Stimulated activated CD4-positive, alpha-beta T cell treated with anti-CD3 and anti-CD28 coated beads, Interleukin-1b, Interleukin-23, amount 100 ng/mL, for 1 hour (primary cell): Measurements from ENCODE around the gene MCM9.
A peak's percentile ranks its signal among the peaks of the same experiment; 100 is the strongest.

Experiments used
- DNase-seq, 2 donors: peaks; one replicate each; pipeline ENCODE4 v3.0.0-alpha.2; 2020; ENCODE audit warnings: low read depth in 2 of 2

The MCM9 gene

DNA sequence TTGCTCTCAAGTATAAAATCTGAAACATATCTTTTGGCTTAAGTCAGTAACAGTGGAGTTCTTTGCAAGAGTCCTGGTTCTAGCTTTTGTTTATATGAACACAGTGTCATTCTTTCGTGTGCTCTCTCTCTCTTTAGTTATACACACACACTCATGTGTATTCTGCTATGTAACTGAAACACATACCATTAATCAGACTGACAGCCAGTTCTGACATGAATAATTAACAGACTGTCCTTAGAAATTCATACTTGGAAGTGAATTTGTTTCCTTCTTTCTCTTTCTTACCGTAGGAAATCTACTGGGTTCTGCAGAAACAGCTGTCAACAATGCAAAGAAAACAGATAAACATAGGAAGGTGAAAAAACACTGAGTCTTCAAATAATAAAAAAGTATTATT is 2.5 kb downstream of the MCM9 start:
- no peak for DNase-seq

DNA sequence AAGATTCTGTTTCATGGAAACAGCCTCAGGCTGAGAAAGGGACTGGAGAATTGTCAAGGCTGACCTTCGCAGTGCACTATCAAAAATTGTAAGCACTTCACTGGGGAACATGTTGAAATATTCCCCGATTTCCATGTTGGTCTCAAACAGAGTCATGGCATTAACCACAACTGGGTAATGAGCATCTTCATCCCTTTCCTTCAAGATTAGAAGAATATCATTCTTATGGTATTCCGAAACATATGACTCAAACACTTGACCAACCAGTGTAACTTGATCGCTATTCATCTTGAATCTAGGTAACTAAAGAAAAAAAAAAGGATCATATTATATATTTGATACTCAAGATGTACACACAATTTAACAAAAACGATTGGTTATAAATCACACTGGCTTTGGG is 3.5 kb downstream of the MCM9 start:
- DNase-seq: no peak

DNA sequence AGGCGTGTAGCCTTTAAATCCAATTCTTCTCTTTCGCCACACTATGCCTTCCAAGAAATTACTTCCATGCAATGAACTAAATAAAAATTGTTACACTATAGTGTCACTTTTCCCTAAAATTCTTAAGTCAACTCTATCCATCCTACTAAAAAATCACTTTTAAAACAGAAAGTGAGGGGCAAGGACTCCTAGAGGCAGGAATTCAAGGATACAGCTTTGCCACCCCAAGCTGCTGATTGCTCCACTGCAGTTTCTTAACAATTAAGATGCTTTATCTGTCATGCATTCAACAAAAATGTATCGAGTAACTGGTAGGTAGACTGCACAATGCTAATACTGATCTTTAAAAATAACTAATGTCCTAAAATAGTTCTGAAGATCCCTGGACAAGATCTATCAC is 4.3 kb downstream of the MCM9 start:
- DNase-seq: no peak

DNA sequence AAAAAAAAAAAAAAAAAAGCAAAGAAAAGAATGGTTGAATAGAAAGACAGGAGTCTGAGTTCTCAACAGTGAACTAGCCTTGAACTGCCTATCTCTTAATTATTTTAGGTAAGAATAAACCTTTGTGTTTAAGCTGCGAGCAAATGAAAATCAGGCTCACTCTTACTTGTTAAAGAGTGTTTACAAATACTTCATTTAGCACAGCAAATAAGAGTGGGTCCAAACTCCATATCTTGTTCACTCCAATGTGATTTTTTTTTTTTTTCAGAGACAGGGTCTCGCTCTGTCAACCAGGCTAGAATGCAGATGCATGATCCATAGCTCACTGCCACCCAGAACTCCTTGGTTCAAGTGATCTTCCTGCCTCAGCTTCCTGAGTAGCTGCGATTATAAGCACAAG is 11.9 kb downstream of the MCM9 start:
- no peak for DNase-seq

DNA sequence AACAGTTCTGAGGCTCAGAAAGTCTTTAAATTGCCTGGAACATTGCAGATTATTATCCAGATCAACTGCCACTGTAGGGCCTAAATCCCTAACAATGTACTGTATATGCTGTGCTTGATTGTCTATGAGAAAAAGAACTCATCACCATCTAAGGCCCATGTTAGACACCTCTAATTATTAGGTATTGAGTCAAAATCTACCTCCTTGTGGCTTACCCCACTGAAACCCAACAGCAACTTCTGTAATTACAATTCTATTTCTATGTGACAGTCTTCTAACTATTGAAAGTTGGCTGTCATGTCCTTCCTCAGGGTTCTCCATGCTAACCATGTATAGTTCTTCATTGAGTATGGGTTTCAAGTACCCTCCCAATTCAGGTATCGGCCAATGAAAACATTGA is 13.9 kb downstream of the MCM9 start:
- no peak for DNase-seq

DNA sequence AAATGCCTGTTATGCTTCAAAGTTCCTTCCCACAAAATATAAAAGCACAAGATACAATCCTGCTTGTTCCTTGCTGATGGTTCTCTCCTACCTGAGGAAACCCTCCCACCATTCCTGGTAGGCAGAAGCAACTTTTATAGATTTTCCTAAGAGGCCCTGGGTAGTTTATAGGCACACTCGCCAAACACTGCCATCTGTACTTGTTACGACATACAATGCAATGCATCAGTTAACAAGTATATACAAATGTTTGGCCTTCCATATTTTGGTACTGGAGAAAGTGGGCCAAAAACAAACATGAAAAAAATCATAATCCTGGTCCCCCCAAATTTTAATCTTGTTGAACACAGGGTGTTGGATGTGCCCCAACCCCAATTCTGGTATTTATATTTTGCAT is 16.6 kb downstream of the MCM9 start:
- DNase-seq: no peak

DNA sequence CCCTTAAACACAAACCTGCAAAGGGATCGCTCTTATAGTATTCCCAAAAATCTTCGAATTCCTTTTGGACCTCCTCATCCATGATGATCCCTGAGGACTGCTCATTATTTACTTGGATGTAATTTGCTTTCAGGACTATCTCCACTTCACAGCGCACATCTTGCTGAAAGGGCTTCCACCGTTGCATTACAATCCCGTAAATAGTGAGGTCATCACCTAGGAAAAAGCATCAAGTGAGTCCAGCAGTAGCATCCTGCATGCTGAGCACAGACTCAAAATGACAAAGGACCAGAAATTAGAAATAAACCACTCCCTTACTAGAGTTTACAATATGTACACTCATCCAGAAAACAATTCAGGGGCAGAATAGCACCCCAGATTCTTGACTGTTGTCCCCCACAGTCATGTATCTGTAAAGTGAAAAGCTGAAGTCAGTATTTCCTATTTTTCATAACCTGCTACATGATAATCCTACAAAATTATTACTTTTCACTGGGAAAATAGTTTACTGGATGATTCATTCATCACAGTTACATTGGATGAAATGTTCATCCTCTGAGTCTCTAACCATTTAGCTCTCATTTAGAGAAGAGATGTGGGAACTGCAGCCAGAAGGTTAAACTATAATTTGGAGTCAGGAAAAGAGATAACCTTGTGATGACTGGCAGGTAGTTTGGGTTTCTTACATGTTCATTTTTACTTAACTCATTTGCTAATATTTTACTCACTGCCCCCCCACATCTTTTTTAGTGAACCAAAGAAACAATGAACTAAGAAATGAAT is 17.2 kb downstream of the MCM9 start:
- no peak for DNase-seq

DNA sequence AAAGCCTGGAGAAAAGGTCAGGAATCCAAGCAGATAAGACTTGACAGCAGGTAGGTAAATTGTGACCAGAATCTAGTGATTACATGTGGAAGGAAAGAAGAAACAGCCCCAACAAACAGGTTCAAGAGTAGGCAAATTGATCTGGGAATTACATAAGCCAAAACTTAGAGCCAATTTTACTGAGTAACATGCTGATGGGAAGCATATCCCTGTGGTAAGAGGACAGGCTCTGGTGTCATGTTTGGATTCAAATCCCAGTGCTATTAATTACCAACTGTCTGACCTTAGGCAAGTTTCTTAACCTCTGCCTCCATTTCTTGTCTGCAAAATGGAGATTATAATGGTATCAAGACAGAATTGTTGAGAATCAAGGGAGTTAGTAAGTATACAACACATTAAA is 20.4 kb downstream of the MCM9 start:
- DNase-seq: no peak

DNA sequence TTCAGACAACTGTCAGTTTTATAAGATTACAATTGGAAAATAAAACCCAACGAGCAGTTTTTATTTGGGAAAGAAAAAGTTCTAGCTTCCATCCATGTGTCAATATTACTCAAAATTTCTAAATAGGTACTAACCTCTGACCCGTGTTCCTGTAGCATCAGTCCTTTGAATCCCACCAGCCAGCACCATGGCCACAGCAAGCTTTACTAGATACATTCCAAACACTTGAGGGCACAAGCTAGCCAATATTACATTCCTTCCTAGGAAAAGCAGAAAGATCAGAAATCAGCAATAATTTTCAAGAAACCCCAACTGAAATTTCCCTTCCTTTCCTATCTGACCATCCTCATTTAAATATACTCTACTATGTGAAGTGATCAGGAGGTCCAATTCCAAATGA is 21.8 kb downstream of the MCM9 start:
- no peak for DNase-seq

DNA sequence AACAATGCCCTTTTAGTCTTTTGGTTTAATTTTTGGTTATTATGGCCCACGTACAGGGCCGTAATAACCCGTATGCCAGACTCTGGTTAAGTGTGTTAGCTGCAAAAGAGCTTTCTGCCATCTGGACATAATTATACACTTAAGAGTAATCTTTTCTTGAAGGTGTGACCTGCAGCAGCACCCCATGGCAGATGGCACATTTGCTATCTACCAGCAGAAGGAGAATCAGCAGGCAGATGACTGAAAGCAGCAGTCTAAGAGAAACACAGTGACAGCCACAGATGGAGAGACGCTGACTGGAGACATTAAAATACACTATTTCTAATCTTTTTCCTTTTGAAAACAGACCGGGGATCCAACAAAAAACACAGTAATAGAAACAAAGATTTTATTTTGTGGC is 22.3 kb downstream of the MCM9 start:
- DNase-seq: no peak

DNA sequence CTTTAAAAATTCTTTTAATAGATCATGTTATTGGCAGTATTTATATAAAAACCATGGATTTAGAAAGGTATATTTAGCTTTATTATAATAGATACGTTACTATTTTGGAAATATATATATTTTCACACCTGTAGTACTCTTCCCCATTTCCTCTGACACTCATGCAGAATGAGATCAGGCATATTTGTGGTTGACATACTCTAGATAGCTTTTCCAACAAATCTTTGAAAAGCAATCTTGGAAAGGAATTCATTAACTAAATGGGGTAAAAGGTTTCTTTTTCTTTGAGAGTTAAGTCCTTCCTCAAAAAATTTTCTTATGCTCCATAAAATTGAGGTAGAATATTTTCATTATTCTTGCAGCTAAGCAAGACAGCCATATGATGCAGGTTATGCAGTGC is 26.5 kb downstream of the MCM9 start:
- DNase-seq: no peak

DNA sequence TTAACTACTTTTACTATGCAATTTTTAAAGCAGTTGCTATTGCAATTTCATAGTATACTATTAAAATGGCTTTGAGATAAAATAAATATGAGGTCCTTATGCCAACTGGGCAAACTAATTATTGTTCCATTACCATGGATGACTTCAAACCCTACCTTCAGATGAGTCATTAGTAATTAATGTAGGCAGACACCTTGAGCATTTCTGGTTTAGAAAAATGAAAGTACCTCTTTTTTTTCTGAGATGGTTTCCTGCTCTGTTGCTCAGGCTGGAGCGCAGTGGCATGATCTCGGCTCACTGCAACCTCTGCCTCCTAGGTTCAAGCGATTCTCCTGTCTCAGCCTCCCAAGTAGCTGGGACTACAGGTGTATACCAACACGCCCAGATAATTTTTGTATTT is 29.1 kb downstream of the MCM9 start:
- DNase-seq: no peak

DNA sequence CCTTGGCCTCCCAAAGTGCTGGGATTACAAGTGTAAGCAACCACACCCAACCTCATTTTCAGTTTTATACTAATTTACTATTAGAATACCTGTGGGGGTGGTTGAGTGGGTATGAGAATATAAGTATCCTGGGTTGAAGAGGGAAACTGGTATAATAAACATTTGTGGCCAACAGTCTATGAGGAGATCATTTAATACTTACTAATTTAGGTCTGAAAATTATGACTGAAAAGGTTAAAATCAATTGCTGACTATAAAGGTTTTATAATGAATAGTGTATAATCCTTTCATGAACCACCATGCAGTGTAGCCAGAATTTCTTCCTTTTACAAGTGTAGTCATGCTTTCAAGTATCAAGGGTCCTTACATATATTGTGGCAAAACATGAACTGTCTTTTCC is 29.9 kb downstream of the MCM9 start:
- DNase-seq: no peak

DNA sequence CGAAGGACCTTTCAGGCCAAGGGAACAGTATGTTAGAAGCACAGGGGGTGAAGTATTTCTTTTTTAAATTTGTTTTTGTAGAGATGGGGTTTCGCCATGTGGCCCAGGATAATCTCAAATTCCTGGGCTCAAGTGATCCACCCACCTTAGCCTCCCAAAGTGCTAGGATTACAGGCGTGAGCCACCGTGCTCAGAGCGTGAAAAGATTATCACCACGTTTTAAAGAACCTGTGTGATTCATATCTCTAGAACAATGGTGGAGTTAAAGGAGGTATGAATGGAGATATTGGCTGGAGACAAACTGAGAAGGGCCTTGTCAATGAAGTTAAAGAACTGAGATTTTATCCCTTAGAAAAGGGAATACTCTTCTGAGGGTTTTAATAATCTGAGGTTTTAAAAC is 31.3 kb downstream of the MCM9 start:
- no peak for DNase-seq

DNA sequence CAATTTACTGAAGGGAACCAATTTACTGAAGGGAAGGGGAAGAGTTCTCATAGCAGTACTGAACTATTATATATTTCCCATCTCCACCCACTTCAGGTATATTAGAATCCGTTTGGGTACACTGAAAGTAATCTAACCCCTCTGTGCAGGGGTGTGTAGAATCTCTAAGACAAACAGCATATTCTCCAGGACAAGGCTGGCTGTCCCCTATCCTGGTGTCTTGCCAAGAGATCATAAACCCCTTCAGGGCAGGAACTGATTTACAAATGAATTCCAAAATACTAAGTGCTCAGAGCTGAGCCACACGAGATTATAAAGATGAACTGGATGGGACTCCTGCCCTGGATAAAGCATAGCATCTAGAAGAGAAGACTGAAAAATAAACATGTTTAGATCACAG is 31.8 kb downstream of the MCM9 start:
- no peak for DNase-seq

DNA sequence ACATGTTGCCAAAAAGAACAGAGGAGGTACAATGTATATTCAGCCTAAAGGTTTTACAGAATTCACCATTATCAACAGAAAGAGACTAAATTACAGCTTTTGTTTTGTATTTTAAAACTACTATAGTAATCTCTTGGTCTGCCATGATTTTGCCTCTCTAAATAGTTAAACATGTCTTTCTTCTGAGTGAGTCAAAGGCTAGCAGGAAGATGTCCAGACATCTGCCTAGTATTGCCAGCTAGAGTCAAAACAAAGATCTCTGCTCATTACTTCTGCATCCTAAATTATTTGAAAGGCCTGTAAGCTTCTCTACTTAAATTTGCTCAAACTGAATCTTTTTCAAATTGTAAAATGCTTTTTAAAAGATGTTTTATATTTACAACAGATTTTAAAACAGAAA is 32.2 kb downstream of the MCM9 start:
- DNase-seq: no peak

DNA sequence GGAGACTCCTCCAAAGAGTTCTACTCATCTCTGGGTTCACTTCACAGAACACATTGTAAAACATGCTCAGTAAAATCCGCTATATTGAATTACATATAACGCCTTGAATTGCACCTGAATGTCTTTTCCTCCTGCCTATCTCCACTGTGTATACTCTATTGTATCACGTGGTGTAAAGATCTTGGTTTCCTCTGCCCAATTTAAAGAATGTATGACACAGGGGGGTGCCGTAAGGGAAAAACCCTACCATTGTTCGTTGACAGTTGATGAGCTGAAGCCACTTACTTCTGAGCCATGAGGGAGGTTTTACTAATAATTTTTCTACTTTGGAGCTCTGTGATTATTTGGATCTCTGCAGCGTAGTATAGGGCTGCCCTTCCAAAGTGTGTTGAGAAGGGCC is 35.0 kb downstream of the MCM9 start:
- no peak for DNase-seq

DNA sequence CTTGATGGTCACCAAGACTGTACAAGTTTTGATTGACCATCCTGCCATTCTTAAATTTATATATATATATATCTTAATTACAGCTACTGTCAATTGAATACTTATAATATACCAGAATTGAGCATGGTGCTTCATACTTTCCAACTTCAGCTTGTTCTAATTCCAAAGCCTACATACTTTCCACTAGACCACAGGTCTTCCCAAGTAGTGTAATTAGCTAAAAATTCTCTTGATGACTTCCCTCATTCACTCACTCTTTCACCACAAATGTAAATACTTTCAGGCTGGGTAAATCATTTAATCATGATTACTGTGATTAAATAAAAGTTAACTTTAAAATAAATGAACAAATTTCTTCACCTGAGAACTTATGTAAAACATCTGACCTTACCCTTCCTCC is 37.6 kb downstream of the MCM9 start:
- no peak for DNase-seq

DNA sequence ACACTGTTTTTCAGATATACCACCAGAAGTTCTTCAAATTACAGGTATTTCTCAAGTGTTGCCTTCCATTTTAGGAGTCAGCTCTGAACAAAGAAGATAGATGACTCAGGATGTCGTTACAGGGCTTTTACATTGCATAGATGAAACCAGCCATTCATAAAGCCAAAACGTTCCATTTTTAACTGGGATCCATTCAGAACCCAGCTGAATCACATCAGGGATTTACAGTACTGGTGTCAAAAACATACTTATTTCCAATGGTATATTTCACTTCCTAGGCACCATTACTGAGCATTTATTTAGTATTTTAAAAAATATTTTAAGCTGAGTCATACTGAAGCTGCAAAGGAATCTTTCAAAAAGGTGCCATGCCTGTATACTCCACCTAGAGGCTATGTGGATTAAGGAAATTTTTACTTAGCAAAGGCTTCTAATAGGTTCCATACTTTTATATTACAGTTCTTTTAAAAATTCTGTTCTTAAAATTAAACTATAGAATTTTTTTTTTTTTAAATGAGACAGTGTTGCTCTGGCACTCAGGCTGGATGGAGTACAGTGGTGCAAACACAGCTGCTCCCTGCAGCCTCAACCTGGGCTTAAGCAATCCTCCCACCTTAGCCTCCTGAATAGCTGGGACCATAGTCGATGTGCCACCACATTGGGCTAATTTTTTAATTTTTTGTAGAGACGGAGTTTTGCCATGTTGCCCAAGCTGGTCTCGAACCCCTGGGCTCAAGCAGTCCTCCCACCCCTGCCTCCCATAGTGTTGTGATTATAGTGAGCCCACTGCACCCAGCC is 38.4 kb downstream of the MCM9 start:
- DNase-seq: no peak

DNA sequence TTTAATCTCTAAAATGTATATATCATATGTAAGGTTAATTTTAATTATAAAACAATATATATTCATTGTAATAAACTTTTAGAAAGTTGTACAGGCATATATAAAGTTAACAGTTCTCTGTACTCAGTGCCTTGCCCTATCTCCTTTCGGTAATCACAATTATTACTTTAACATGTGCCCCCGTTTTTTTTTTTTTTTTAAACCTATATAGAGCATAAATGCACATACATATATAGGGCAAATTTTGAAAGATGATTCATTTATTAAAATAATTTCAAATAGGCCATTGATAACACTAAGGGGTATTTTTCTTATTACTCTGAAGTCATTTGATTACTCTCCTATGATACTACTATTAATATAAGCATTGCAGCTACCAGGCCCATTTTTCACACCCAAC is 39.1 kb downstream of the MCM9 start:
- DNase-seq: no peak

DNA sequence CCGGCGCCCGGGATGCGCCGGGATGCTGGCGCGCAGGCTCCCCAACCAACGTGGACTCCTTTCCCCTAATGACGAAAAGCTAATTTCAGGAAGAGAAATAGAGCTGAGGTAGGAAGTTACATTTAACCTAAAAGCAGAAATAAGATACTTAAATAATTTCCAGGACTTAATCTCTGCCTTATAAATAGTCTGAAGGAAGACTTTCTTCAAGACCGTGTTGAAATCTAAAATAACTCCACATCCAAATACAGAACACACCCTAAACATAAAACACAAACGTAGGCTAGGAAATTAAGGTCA is 39.7 kb downstream of the MCM9 start:
- no peak for DNase-seq

DNA sequence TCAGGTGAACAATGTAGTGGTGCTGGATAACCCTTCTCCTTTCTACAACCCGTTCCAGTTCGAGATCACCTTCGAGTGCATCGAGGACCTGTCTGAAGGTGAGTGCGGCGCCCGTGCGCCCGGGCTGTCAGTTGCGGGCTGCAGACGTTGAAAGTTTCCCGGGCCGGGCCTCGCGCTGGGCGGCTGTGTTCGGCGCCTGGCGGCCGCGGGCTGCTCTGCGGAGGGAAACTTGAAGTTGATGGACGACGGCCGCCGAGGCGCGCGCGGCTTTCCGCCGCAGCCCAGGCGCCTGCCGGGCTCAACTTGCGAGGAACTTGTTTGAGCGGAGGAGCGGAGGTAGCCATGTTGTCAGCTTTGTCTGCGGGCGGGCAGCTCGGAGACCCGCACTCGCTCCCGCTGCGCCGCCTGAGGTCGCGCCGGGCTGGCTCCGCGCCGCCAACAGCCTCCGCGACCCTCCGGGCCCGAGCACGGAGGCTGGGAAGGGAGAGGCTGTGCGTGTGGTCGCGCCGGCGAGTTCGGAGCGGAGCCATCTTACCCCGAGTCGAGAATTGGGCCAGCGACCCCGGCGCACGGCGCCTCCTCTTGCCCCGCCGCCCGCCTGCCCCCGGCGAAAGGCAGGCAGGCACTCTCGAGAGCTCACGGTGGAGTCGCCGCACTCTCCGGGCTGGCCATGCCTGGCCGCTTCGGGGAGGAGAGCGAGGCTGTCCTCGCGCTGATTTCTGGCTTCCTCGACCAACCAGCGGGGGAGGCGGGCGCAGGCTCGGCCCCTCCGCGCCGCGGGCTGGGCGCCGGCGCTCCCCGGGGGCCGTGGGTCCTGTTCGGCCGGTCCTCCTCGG is 40.3 kb downstream of the MCM9 start:
- peak; percentile 11 to 16 for DNase-seq
